Left lung (tissue), 10 donors: ENCODE measurements around the gene SCG3. TPM values are rescaled to one million over a fixed set of nuclear protein-coding genes. Genes with fewer than 3 reads are reported as not detected.

Source experiments
- ATAC-seq: fragments of 200-7000 bp; cut with Tn5 transposase; one replicate; pipeline ENCODE4 v1.9.1; 2020; ENCODE audit warnings: moderate library complexity
- DNase-seq, 4 donors: peaks; one replicate each; pipeline ENCODE4 v3.0.0-alpha.2; 2013 to 2020
- H3K27ac ChIP-seq, 2 donors: fragments of 200-600 bp; sonication (generic) in 1 of 2; one replicate each; pipeline versions ENCODE4 v1.5.0 to v1.8.0; 2020 to 2021
- H3K27me3 ChIP-seq, 2 donors: fragments of 200-600 bp; sonication (generic) in 1 of 2; one replicate each; pipeline versions ENCODE4 v1.5.0 to v1.8.0; 2020 to 2021
- H3K36me3 ChIP-seq, 2 donors: fragments of 200-600 bp; sonication (generic) in 1 of 2; one replicate each; pipeline versions ENCODE4 v1.5.0 to v1.8.0; 2020 to 2021
- H3K4me1 ChIP-seq, 2 donors: fragments of 200-600 bp; one replicate each; pipeline ENCODE4 v1.8.0; 2021
- H3K4me3 ChIP-seq, 2 donors: fragments of 200-600 bp; sonication (generic) in 1 of 2; one replicate each; pipeline versions ENCODE4 v1.5.0 to v1.8.0; 2020 to 2021; ENCODE audit warnings: mild to moderate bottlenecking in 1 of 2
- H3K9me3 ChIP-seq, 2 donors: fragments of 200-600 bp; sonication (generic) in 1 of 2; one replicate each; pipeline versions ENCODE4 v1.5.0 to v1.8.0; 2020 to 2021
- CTCF ChIP-seq, 2 donors: fragments of 200-600 bp; sonication (generic) in 1 of 2; IDR thresholded peaks; one replicate each; pipeline versions ENCODE4 v1.5.0 to v1.8.0; 2021; ENCODE audit warnings: antibody characterized with exemption in 2 of 2
- intact Hi-C, 2 donors: fragments of 100-400 bp; cut with DNase I; formaldehyde crosslinking; loops; one replicate each; pipeline versions ENCODE4 v1.11.2 to v1.14.2; 2022
- polyA plus RNA-seq, 6 donors: library from polyadenylated mRNA; unstranded; fragments of 120-200 nt; gene quantifications; one replicate each; pipeline ENCODE4 v1.2.1, GENCODE V29; 2013; ENCODE audit not compliant: insufficient read length in 6 of 6
- total RNA-seq, 2 donors: library from RNA; stranded (reverse); fragmentation: NEBNext Ultra II Directional; extraction: Animal tissue kit (Norgen Biotek cat#: 25700); gene quantifications; one replicate each; pipeline ENCODE4 v1.2.1, GENCODE V29; 2021
- donor health status: DM: no; HTN: yes; CAD: no.
- donor health status: DM: no; HTN: no; CAD: no.

The SCG3 gene
- total and polyA plus RNA-seq, 8 donors, result 0.12 to 2.2 (median 1.2) TPM; not detected in 1

GRCh38 chr15:51760805-51761204, 79.5 kb downstream of the SCG3 start:
- H3K9me3 ChIP-seq, result no peaks in the 10 kb centered on the region
- DNase-seq (no peak), ATAC-seq (no peak)
- TF ChIP-seq CTCF (IDR thresholded peaks at IDR 0.05), result no peak
- intact Hi-C loops, result no loop called here
- H3K27ac ChIP-seq, result no peak overlapping the region
- no peaks in the 10 kb centered on the region for H3K36me3 ChIP-seq
- H3K4me3 ChIP-seq, result no peak overlapping the region
- peaks cover 7 to 35% of the 10 kb centered on the region in 2 donors for H3K4me1 ChIP-seq
- no peaks in the 10 kb centered on the region for H3K27me3 ChIP-seq

- Histone ChIP-seq H3K36me3 (no peaks in the 10 kb centered on the region), H3K9me3 (no peaks in the 10 kb centered on the region), H3K4me3 (no peak overlapping the region), H3K27me3 (no peaks in the 10 kb centered on the region), H3K4me1 (peaks cover 0 to 10% of the 10 kb centered on the region in 2 donors), H3K27ac (no peak overlapping the region)
- no peak for DNase-seq
- no peak for TF ChIP-seq CTCF (IDR thresholded peaks at IDR 0.05)
- intact Hi-C loops, result no loop called here
- no peak for ATAC-seq
Measured at GRCh38 chr15:51765751-51766150, 84.4 kb downstream of the SCG3 start.

GRCh38 chr15:51766341-51766740, 85.0 kb downstream of the SCG3 start:
- peaks cover 0 to 10% of the 10 kb centered on the region in 2 donors for H3K4me1 ChIP-seq
- H3K27me3 ChIP-seq, result no peaks in the 10 kb centered on the region
- ATAC-seq (no peak), DNase-seq (no peak)
- TF ChIP-seq CTCF (IDR thresholded peaks at IDR 0.05), result no peak
- H3K27ac ChIP-seq, result no peak overlapping the region
- no peak overlapping the region for H3K4me3 ChIP-seq
- no peaks in the 10 kb centered on the region for H3K36me3 ChIP-seq
- intact Hi-C loops, result no loop called here
- H3K9me3 ChIP-seq, result no peaks in the 10 kb centered on the region

GRCh38 chr15:51768018-51768417, 86.7 kb downstream of the SCG3 start:
- no peak for TF ChIP-seq CTCF (IDR thresholded peaks at IDR 0.05)
- Histone ChIP-seq H3K4me3 (no peak overlapping the region), H3K27me3 (no peaks in the 10 kb centered on the region), H3K9me3 (no peaks in the 10 kb centered on the region), H3K27ac (peak overlapping the region in 1 of 2 donors; percentile 25), H3K36me3 (no peaks in the 10 kb centered on the region), H3K4me1 (peaks cover 0 to 10% of the 10 kb centered on the region in 2 donors)
- DNase-seq (peak in 1 of 4 donors; percentile 71), ATAC-seq (peak; percentile 41)
- intact Hi-C loops, result no loop called here

Other genes starting within 250 kb of the SCG3 start
- 10 to 100 TPM; 38.7 to 89.5 TPM for gene DMXL2, start 58.7 kb upstream of the SCG3 start, total RNA-seq
- 10 to 100 TPM; 68.2 to 96.5 (median 79.2) TPM for gene DMXL2, start 58.7 kb upstream of the SCG3 start, polyA plus RNA-seq
- 10 to 100 TPM; 12.7 to 19.6 TPM for gene LYSMD2, start 56.2 kb downstream of the SCG3 start, total RNA-seq
- 1 to 10 TPM; 5.2 to 7.5 (median 5.8) TPM for gene LYSMD2, start 56.2 kb downstream of the SCG3 start, polyA plus RNA-seq
- 10 to 100 TPM; 10.8 to 11.3 TPM for gene TMOD2, start 70.1 kb downstream of the SCG3 start, total RNA-seq
- 1 to 10 TPM; 5.2 to 8.7 (median 6.0) TPM for gene TMOD2, start 70.1 kb downstream of the SCG3 start, polyA plus RNA-seq
- 10 to 100 TPM; 86.3 to 90.8 TPM for gene TMOD3, start 148.2 kb downstream of the SCG3 start, total RNA-seq
- gene TMOD3, start 148.2 kb downstream of the SCG3 start, polyA plus RNA-seq, result 10 to 100 TPM; 68.2 to 79.6 (median 69.4) TPM